Parathyroid adenoma (tissue), 2 donors: ENCODE data around the gene MFAP2.
A peak's percentile ranks its signal among the peaks of the same experiment; 100 is the strongest.

ENCODE experiments used
- H2AFZ ChIP-seq: fragments of 300-600 bp; sonication (generic); one replicate; pipeline ENCODE4 v1.7.0; 2017; ENCODE audit warnings: antibody characterized with exemption, mild to moderate bottlenecking
- H3K27ac ChIP-seq: fragments of 300-600 bp; sonication (generic); one replicate; pipeline ENCODE4 v1.7.0; 2017
- H3K27me3 ChIP-seq: fragments of 300-600 bp; sonication (generic); one replicate; pipeline ENCODE4 v1.7.0; 2017; ENCODE audit warnings: low read length; ENCODE audit not compliant: control insufficient read depth, insufficient read depth
- H3K36me3 ChIP-seq: fragments of 300-600 bp; sonication (generic); one replicate; pipeline ENCODE4 v1.7.0; 2017; ENCODE audit warnings: low read length; ENCODE audit not compliant: control insufficient read depth, insufficient read depth
- H3K4me1 ChIP-seq: fragments of 300-600 bp; sonication (generic); one replicate; pipeline ENCODE4 v1.7.0; 2017; ENCODE audit warnings: control low read depth
- H3K4me2 ChIP-seq: fragments of 300-600 bp; sonication (generic); one replicate; pipeline ENCODE4 v1.7.0; 2017; ENCODE audit warnings: low read length
- H3K4me3 ChIP-seq: fragments of 300-600 bp; sonication (generic); one replicate; pipeline ENCODE4 v1.7.0; 2017; ENCODE audit warnings: low read depth, low read length
- H3K79me2 ChIP-seq: fragments of 300-600 bp; sonication (generic); one replicate; pipeline ENCODE4 v1.7.0; 2017; ENCODE audit warnings: control low read depth
- H3K9ac ChIP-seq: fragments of 300-600 bp; sonication (generic); one replicate; pipeline ENCODE4 v1.7.0; 2017; ENCODE audit warnings: mild to moderate bottlenecking
- H3K9me3 ChIP-seq: fragments of 300-600 bp; sonication (generic); one replicate; pipeline ENCODE4 v1.7.0; 2017; ENCODE audit warnings: low read length; ENCODE audit not compliant: control insufficient read depth
- CTCF ChIP-seq: fragments of 300-600 bp; sonication (generic); IDR thresholded peaks from one replicate; pipeline ENCODE4 v1.7.0; 2017; ENCODE audit warnings: antibody characterized with exemption, mild to moderate bottlenecking
- donor health status: primary hyperparathyroidism.

The MFAP2 gene

GRCh38 chr1:16961297-16962133 lies 18.9 kb downstream of the MFAP2 start:
- no peak overlapping the region for H3K4me3 ChIP-seq
- no peaks in the 10 kb centered on the region for H3K36me3 ChIP-seq
- H3K9ac ChIP-seq, result no peak overlapping the region
- peak overlapping the region; percentile 50 for H2AFZ ChIP-seq
- H3K4me1 ChIP-seq, result no peaks in the 10 kb centered on the region
- H3K79me2 ChIP-seq, result no peaks in the 10 kb centered on the region
- H3K27me3 ChIP-seq, result no peaks in the 10 kb centered on the region
- no peak for TF ChIP-seq CTCF
- H3K27ac ChIP-seq, result no peak overlapping the region
- no peaks in the 10 kb centered on the region for H3K9me3 ChIP-seq
- peak overlapping the region; percentile 17 for H3K4me2 ChIP-seq

GRCh38 chr1:16960560-16961296 lies 19.7 kb downstream of the MFAP2 start:
- no peaks in the 10 kb centered on the region for H3K27me3 ChIP-seq
- H3K27ac ChIP-seq, result peak overlapping the region; percentile 24
- H3K9me3 ChIP-seq, result no peaks in the 10 kb centered on the region
- H3K36me3 ChIP-seq, result no peaks in the 10 kb centered on the region
- peak; percentile 51 for TF ChIP-seq CTCF
- no peak overlapping the region for H3K9ac ChIP-seq
- no peaks in the 10 kb centered on the region for H3K79me2 ChIP-seq
- H3K4me2 ChIP-seq, result peak overlapping the region; percentile 42
- H3K4me1 ChIP-seq, result no peaks in the 10 kb centered on the region
- H3K4me3 ChIP-seq, result no peak overlapping the region
- H2AFZ ChIP-seq, result peak overlapping the region; percentile 79

GRCh38 chr1:16958475-16958874 lies 21.9 kb downstream of the MFAP2 start:
- Histone ChIP-seq H3K79me2 (no peaks in the 10 kb centered on the region), H3K27me3 (no peaks in the 10 kb centered on the region), H3K9ac (no peak overlapping the region), H3K4me2 (no peak overlapping the region), H3K36me3 (no peaks in the 10 kb centered on the region), H3K9me3 (no peaks in the 10 kb centered on the region), H3K27ac (no peak overlapping the region), H2AFZ (no peak overlapping the region), H3K4me1 (no peaks in the 10 kb centered on the region), H3K4me3 (no peak overlapping the region)
- no peak for TF ChIP-seq CTCF

- Histone ChIP-seq H3K36me3 (no peaks in the 10 kb centered on the region), H3K27ac (no peak overlapping the region), H3K9me3 (no peaks in the 10 kb centered on the region), H3K79me2 (no peaks in the 10 kb centered on the region), H3K27me3 (no peaks in the 10 kb centered on the region), H3K4me2 (no peak overlapping the region), H3K4me1 (no peaks in the 10 kb centered on the region), H3K9ac (no peak overlapping the region), H3K4me3 (no peak overlapping the region), H2AFZ (no peak overlapping the region)
- no peak for TF ChIP-seq CTCF
These were observed 22.7 kb downstream of the MFAP2 start for GRCh38 chr1:16957731-16958130.
